Mesenchymal stem cell (in vitro differentiated cells and primary cell): Measurements from ENCODE around the gene MT2A.

ENCODE experiments used
- DNase-seq: peaks from one replicate; pipeline ENCODE4 v3.0.0-alpha.2; 2013
- H2AFZ ChIP-seq: one replicate; pipeline ENCODE4 v1.6.1; 2013; ENCODE audit warnings: low read depth, mild to moderate bottlenecking, control low read depth, inconsistent platforms, low read length, moderate library complexity
- H2AK5ac ChIP-seq: 2 replicates; pipeline ENCODE4 v1.6.1; 2013; ENCODE audit warnings: low read length, moderate library complexity, mild to moderate bottlenecking, inconsistent platforms; ENCODE audit not compliant: severe bottlenecking
- H2BK120ac ChIP-seq: one replicate; pipeline ENCODE4 v1.6.1; 2013; ENCODE audit warnings: low read depth, mild to moderate bottlenecking, inconsistent platforms, low read length, moderate library complexity
- H2BK12ac ChIP-seq, 2 experiments: one replicate each; pipeline ENCODE4 v1.6.1; 2013; ENCODE audit warnings: inconsistent platforms in 2 of 2, low read length in 2 of 2, mild to moderate bottlenecking in 2 of 2, moderate library complexity in 2 of 2, control low read depth in 1 of 2
- H2BK15ac ChIP-seq: one replicate; pipeline ENCODE4 v1.6.1; 2013; ENCODE audit warnings: mild to moderate bottlenecking, low read depth, inconsistent platforms; ENCODE audit not compliant: poor library complexity, severe bottlenecking
- H2BK5ac ChIP-seq: 2 replicates; pipeline ENCODE4 v1.6.1; 2013; ENCODE audit warnings: low read depth, mild to moderate bottlenecking, low read length, control low read depth, inconsistent platforms; ENCODE audit not compliant: poor library complexity, severe bottlenecking
- H3K14ac ChIP-seq, 2 experiments: one replicate each; pipeline ENCODE4 v1.6.1; 2013; ENCODE audit warnings: inconsistent platforms in 2 of 2, low read length in 2 of 2, control low read depth in 1 of 2, mild to moderate bottlenecking in 1 of 2, moderate library complexity in 1 of 2
- H3K18ac ChIP-seq, 2 experiments: one replicate each; pipeline ENCODE4 v1.6.1; 2013; ENCODE audit warnings: inconsistent platforms in 2 of 2, low read length in 2 of 2, control low read depth in 1 of 2, low read depth in 1 of 2, mild to moderate bottlenecking in 1 of 2
- H3K23ac ChIP-seq, 2 experiments: one replicate each; pipeline ENCODE4 v1.6.1; 2013; ENCODE audit warnings: inconsistent platforms in 2 of 2, low read length in 2 of 2, mild to moderate bottlenecking in 2 of 2, moderate library complexity in 2 of 2, control low read depth in 1 of 2
- H3K27ac ChIP-seq: 2 replicates; pipeline ENCODE4 v1.5.1; 2013; ENCODE audit warnings: mild to moderate bottlenecking, moderate library complexity, low read length, control low read depth, inconsistent platforms; ENCODE audit not compliant: poor library complexity, severe bottlenecking
- H3K27me3 ChIP-seq, 2 experiments: 2 replicates each; pipeline versions ENCODE4 v1.6.1 to v1.7.0; 2013; ENCODE audit warnings: low read length in 2 of 2, mild to moderate bottlenecking in 2 of 2, moderate library complexity in 2 of 2, control low read depth in 1 of 2, inconsistent platforms in 1 of 2; ENCODE audit not compliant: control insufficient read depth in 1 of 2, insufficient read depth in 1 of 2
- H3K36me3 ChIP-seq, 2 experiments: 2 replicates each; pipeline versions ENCODE4 v1.6.1 to v1.7.0; 2013; ENCODE audit warnings: low read length in 2 of 2, control low read depth in 1 of 2, inconsistent platforms in 1 of 2, low read depth in 1 of 2, mild to moderate bottlenecking in 1 of 2; ENCODE audit not compliant: insufficient read depth in 2 of 2, control insufficient read depth in 1 of 2
- H3K4ac ChIP-seq, 2 experiments: one replicate each; pipeline ENCODE4 v1.6.1; 2013; ENCODE audit warnings: inconsistent platforms in 2 of 2, low read length in 2 of 2, mild to moderate bottlenecking in 2 of 2, moderate library complexity in 2 of 2, control low read depth in 1 of 2, low read depth in 1 of 2
- H3K4me1 ChIP-seq: 2 replicates; pipeline ENCODE4 v1.6.1; 2013; ENCODE audit warnings: low read depth, low read length, control low read depth; ENCODE audit not compliant: control insufficient read depth, insufficient read depth
- H3K4me2 ChIP-seq: 2 replicates; pipeline ENCODE4 v1.6.1; 2013; ENCODE audit warnings: low read length, mild to moderate bottlenecking, inconsistent platforms; ENCODE audit not compliant: poor library complexity, severe bottlenecking
- H3K4me3 ChIP-seq, 2 experiments: 2 replicates each; pipeline versions ENCODE4 v1.5.1 to v1.7.0; 2013; ENCODE audit warnings: low read length in 2 of 2, mild to moderate bottlenecking in 2 of 2, control low read depth in 1 of 2, low read depth in 1 of 2; ENCODE audit not compliant: insufficient read depth in 1 of 2
- H3K79me1 ChIP-seq: replicated peaks from 2 replicates; pipeline ENCODE4 v1.6.1; 2013; ENCODE audit warnings: mild to moderate bottlenecking, control low read depth, low read length, inconsistent platforms; ENCODE audit not compliant: poor library complexity, severe bottlenecking
- H3K9ac ChIP-seq: 2 replicates; pipeline ENCODE4 v1.7.0; 2013; ENCODE audit warnings: mild to moderate bottlenecking, low read length, moderate library complexity
- H3K9me3 ChIP-seq: 2 replicates; pipeline ENCODE4 v1.7.0; 2013; ENCODE audit warnings: mild to moderate bottlenecking, low read length; ENCODE audit not compliant: control insufficient read depth
- H4K8ac ChIP-seq: one replicate; pipeline ENCODE4 v1.6.1; 2013; ENCODE audit warnings: inconsistent platforms, mild to moderate bottlenecking, low read length, moderate library complexity
- H4K91ac ChIP-seq: one replicate; pipeline ENCODE4 v1.6.1; 2013; ENCODE audit warnings: mild to moderate bottlenecking, low read length, inconsistent platforms
- WGBS: methylation state at CpG from one replicate; pipeline ENCODE4 v1.1.7; 2013; ENCODE audit warnings: mixed read lengths; 5-methylcytosine and 5-hydroxymethylcytosine counted together

The MT2A gene

DNA sequence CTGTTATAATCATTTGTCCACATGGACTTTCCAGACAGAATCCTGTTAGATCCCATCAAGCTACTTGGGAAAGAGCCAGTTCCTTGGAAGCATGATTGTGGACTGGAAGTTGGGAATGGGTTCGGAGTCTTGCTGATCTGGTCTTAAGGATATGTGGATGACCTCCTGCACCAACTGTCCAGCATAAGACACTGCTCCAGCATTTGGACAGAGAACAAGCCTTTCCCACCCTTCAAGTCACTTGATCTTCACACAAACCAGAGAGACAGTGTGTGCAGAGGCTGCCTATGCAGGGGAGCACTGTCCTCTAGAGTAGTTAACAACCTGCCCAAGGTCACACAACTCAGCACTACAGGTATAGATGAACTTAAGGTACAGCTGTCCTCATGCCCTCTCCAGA lies 37.5 kb downstream of the MT2A start:
- H3K4me3 ChIP-seq, result no peak overlapping the region
- no peak overlapping the region for H3K18ac ChIP-seq
- no peak overlapping the region for H2AFZ ChIP-seq
- H3K36me3 ChIP-seq, result no peaks in the 10 kb centered on the region
- H3K9me3 ChIP-seq, result no peaks in the 10 kb centered on the region
- H2BK12ac ChIP-seq, result no peak overlapping the region
- no peak overlapping the region for H3K27ac ChIP-seq
- WGBS, result 0% methylated on average over 1 of the region's 1 CpG
- no peak overlapping the region for H2AK5ac ChIP-seq
- no peak overlapping the region for H4K8ac ChIP-seq
- H3K23ac ChIP-seq, result no peak overlapping the region
- DNase-seq, result no peak
- no peak overlapping the region for H3K14ac ChIP-seq
- no peak overlapping the region for H4K91ac ChIP-seq
- peaks cover 11% of the 10 kb centered on the region for H3K4me1 ChIP-seq
- no peaks in the 10 kb centered on the region for H3K79me1 ChIP-seq
- no peak overlapping the region for H2BK15ac ChIP-seq
- H2BK5ac ChIP-seq, result no peak overlapping the region
- peaks cover 56 to 85% of the 10 kb centered on the region in 2 experiments for H3K27me3 ChIP-seq
- H3K4ac ChIP-seq, result no peak overlapping the region
- H3K4me2 ChIP-seq, result no peak overlapping the region
- no peak overlapping the region for H3K9ac ChIP-seq
- H2BK120ac ChIP-seq, result no peak overlapping the region

DNA sequence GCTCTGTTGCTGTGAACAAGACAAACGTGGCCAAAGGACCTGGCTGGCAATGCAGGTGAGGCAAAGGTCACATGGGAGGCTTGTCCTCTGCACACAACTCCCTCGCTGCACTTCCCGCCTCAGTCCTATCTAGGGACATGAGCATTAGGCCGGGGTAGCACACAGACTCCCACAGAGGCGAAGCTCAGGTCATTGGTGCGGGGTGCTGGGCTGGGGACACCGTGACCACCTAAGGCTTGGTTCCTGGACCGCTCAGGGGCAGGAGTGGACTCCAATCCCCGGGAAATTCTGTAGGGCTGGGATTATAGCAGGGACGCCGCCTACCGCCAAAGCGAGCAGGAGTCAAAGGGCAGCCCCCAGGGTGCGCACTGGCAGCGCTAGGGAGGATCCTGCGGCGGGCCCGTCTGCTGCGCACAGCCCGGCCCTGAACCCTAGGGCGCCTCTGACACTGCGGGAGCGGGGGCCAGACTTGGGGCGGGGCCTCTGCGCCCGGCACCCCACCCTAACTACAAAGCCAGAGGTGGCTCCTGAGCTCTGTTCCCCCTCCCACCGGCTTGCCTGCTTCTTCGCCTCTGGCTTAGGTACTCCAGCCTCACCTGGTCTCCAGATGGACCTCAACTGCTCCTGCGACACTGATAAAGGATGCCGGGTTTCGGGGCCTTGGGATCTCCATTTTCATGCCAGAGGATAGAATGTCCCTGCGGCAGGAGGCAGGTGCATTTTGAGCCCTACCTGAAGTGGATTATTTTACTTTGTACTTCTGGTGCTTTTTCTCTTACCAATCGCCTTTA lies 39.5 kb downstream of the MT2A start:
- H4K8ac ChIP-seq, result no peak overlapping the region
- no peak overlapping the region for H3K4me3 ChIP-seq
- no peaks in the 10 kb centered on the region for H3K79me1 ChIP-seq
- no peaks in the 10 kb centered on the region for H3K9me3 ChIP-seq
- H2AK5ac ChIP-seq, result no peak overlapping the region
- H2BK120ac ChIP-seq, result no peak overlapping the region
- H3K36me3 ChIP-seq, result no peaks in the 10 kb centered on the region
- WGBS, result 17% methylated on average over 33 of the region's 33 CpGs
- no peak overlapping the region for H2BK12ac ChIP-seq
- peaks cover 11% of the 10 kb centered on the region for H3K4me1 ChIP-seq
- H2BK15ac ChIP-seq, result no peak overlapping the region
- H3K4me2 ChIP-seq, result no peak overlapping the region
- no peak overlapping the region for H3K4ac ChIP-seq
- peaks cover 75 to 85% of the 10 kb centered on the region in 2 experiments for H3K27me3 ChIP-seq
- H4K91ac ChIP-seq, result no peak overlapping the region
- no peak overlapping the region for H3K18ac ChIP-seq
- H3K23ac ChIP-seq, result no peak overlapping the region
- no peak overlapping the region for H2BK5ac ChIP-seq
- no peak for DNase-seq
- no peak overlapping the region for H3K14ac ChIP-seq
- H2AFZ ChIP-seq, result no peak overlapping the region
- H3K9ac ChIP-seq, result no peak overlapping the region
- H3K27ac ChIP-seq, result no peak overlapping the region

DNA sequence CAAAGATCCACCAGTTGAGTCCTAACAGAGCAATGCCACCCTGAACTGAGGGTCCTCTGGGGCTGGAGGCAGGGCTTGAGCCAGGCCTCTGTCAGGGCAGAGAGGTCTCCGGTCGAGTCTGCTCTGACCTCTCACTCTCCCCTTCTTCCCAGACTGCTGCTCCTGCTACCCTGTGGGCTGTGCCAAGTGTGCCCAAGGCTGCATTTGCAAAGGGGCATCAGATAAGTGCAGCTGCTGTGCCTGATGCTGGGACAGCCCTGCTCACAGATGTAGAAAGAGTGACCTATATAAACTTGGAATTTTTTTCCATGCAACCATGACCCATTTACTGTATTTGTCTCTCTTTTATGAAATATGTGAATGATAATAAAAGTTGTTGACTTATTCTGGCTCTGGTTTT lies 40.9 kb downstream of the MT2A start:
- Histone ChIP-seq H2BK15ac (no peak overlapping the region), H2AK5ac (no peak overlapping the region), H3K4me2 (no peak overlapping the region), H3K79me1 (no peaks in the 10 kb centered on the region), H3K18ac (no peak overlapping the region), H3K4me3 (no peak overlapping the region), H3K23ac (no peak overlapping the region), H3K9me3 (no peaks in the 10 kb centered on the region), H2BK5ac (no peak overlapping the region), H2AFZ (no peak overlapping the region), H3K27me3 (peaks cover 70 to 77% of the 10 kb centered on the region in 2 experiments), H2BK12ac (no peak overlapping the region), H3K36me3 (no peaks in the 10 kb centered on the region), H3K4ac (no peak overlapping the region), H3K9ac (no peak overlapping the region), H3K4me1 (peaks cover 8% of the 10 kb centered on the region), H3K27ac (no peak overlapping the region), H4K8ac (no peak overlapping the region), H4K91ac (no peak overlapping the region), H3K14ac (no peak overlapping the region), H2BK120ac (no peak overlapping the region)
- 88% methylated on average over 2 of the region's 2 CpGs for WGBS
- no peak for DNase-seq

DNA sequence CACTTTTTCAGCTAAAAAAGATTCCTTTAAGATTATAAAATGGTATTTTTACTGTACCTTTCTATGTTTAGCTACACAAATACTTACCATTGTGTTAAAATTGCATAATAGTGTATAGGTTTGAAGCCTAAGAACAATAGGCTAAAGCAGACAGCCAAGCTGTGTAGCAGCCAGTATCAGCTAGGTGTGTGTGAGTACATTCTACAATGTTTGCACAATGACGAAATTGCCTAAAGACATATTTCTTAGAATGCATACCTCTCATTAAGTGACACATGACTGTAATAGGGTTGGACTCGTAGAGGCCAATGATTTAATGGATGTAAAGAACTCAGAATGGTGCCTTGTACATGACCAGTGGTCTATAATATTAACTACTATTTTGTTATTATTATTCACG lies 41.4 kb downstream of the MT2A start:
- Histone ChIP-seq H3K27me3 (peaks cover 65 to 73% of the 10 kb centered on the region in 2 experiments), H3K36me3 (no peaks in the 10 kb centered on the region), H3K4me3 (no peak overlapping the region), H3K23ac (no peak overlapping the region), H3K18ac (no peak overlapping the region), H4K91ac (no peak overlapping the region), H3K79me1 (no peaks in the 10 kb centered on the region), H2BK120ac (no peak overlapping the region), H3K27ac (no peak overlapping the region), H2BK12ac (no peak overlapping the region), H2BK5ac (no peak overlapping the region), H3K9me3 (no peaks in the 10 kb centered on the region), H3K4me1 (peaks cover 8% of the 10 kb centered on the region), H3K14ac (no peak overlapping the region), H3K9ac (no peak overlapping the region), H3K4me2 (no peak overlapping the region), H2BK15ac (no peak overlapping the region), H3K4ac (no peak overlapping the region), H2AK5ac (no peak overlapping the region), H4K8ac (no peak overlapping the region), H2AFZ (no peak overlapping the region)
- WGBS, result 83% methylated on average over 1 of the region's 3 CpGs
- no peak for DNase-seq
